Activated CD4-positive, alpha-beta T cell treated with anti-CD3 and anti-CD28 coated beads, Interleukin-2, amount 50 U/mL, for 48 hours (primary cell): ENCODE measurements around the gene SP6.

Experiments used
- DNase-seq, 2 experiments: peaks; one replicate each; pipeline ENCODE4 v3.0.0-alpha.2; 2020

Gene SP6

GRCh38 chr17:47831003-47831933, 19.7 kb downstream of the SP6 start, which contains the start of the genes LRRC46 and MRPL10:
TSS of gene LRRC46 (plus strand) at chr17:47831670. CDS start at chr17:47831990, 320 bp downstream.
TSS of gene MRPL10 (minus strand) at chr17:47831541. CDS start at chr17:47831511, 30 bp downstream.
- DNase-seq, result peak; percentile 94 to 95

- DNase-seq, result no peak
Measured at GRCh38 chr17:47830396-47831002, 20.5 kb downstream of the SP6 start.

- DNase-seq, result no peak
Measured at GRCh38 chr17:47829870-47830269, 21.1 kb downstream of the SP6 start.

GRCh38 chr17:47823519-47823918, 27.4 kb downstream of the SP6 start:
- DNase-seq, result no peak

GRCh38 chr17:47822785-47823184, 28.2 kb downstream of the SP6 start:
- DNase-seq, result no peak

- DNase-seq, result peak; percentile 73 to 80
Measured at GRCh38 chr17:47821424-47822391, 29.3 kb downstream of the SP6 start, which contains the start of gene OSBPL7. TSS of gene OSBPL7 (minus strand) at chr17:47821794. CDS start at chr17:47820278, 1,516 bp downstream.

GRCh38 chr17:47821031-47821423, 29.9 kb downstream of the SP6 start:
- peak in 1 of 2 experiments; percentile 9 for DNase-seq

- DNase-seq, result no peak
Measured at GRCh38 chr17:47820033-47820789, 30.8 kb downstream of the SP6 start.

- no peak for DNase-seq
Measured at GRCh38 chr17:47819475-47819874, 31.5 kb downstream of the SP6 start.

- DNase-seq, result no peak
Measured at GRCh38 chr17:47818002-47818695, 32.8 kb downstream of the SP6 start.

- no peak for DNase-seq
Measured at GRCh38 chr17:47816947-47817346, 34.0 kb downstream of the SP6 start.

- DNase-seq, result no peak
Measured at GRCh38 chr17:47816111-47816735, 34.7 kb downstream of the SP6 start.

- DNase-seq, result no peak
Measured at GRCh38 chr17:47815106-47815918, 35.7 kb downstream of the SP6 start.

- no peak for DNase-seq
Measured at GRCh38 chr17:47813512-47814031, 37.4 kb downstream of the SP6 start.

GRCh38 chr17:47813077-47813476, 37.9 kb downstream of the SP6 start:
- no peak for DNase-seq

- no peak for DNase-seq
Measured at GRCh38 chr17:47812146-47812920, 38.6 kb downstream of the SP6 start.

- DNase-seq, result no peak
Measured at GRCh38 chr17:47811709-47812108, 39.3 kb downstream of the SP6 start.

GRCh38 chr17:47810901-47811635, 39.9 kb downstream of the SP6 start:
- no peak for DNase-seq
